ENCODE results near the gene LBX1.

Gene LBX1

DNA sequence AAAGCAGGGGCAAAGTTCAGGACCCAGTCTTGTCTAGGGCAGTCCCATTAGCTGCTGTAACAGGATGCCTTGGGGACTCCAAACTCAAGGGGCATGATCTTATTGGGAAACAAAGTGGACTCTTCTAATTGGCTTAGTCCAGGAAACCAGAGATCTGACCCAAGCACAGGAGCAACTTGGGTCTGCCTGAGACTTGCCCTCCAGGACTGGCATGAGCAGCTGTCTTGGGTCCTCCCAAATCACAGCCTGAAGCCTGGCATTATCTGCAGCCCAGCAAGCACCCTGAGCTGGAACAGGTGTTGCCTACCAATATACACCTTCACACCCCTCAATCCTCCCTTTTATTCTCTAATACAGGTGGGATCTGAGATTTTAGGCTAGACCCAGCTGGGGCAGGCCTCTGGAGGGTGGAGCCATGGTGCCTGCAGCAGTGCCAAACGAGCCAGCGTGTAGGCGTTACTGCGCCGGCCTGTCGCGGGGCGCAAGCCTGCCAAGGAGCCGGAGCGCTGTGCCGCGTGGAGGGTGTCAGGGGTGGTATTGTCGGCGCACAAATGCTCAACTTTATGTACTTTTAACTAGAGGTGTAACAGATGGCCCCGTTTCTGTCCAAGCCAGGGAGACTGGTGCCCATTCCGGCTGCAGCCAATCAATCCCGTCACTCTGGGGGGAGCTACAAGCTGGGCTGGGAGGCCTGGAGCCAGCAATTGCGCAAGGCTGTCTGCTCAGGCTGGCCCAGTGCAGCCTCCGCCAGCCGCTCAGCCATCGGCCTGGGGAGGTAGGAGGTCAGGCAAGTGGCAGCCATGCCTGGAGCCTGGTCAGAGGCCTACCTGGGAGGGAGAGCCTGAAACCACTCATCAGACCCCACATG is 12.8 kb upstream of the LBX1 start:
- no peak for DNase-seq (ENCODE audit: low read depth)

- DNase-seq (ENCODE audit: low read depth) = no peak
These were observed 9.5 kb upstream of the LBX1 start for GRCh38 chr10:101238732-101239105.

GRCh38 chr10:101237982-101238731 is 8.9 kb upstream of the LBX1 start:
- no peak for DNase-seq (ENCODE audit: low read depth)

- no peak for DNase-seq (ENCODE audit: low read depth)
These were observed 8.1 kb upstream of the LBX1 start for GRCh38 chr10:101237081-101237981.

DNA sequence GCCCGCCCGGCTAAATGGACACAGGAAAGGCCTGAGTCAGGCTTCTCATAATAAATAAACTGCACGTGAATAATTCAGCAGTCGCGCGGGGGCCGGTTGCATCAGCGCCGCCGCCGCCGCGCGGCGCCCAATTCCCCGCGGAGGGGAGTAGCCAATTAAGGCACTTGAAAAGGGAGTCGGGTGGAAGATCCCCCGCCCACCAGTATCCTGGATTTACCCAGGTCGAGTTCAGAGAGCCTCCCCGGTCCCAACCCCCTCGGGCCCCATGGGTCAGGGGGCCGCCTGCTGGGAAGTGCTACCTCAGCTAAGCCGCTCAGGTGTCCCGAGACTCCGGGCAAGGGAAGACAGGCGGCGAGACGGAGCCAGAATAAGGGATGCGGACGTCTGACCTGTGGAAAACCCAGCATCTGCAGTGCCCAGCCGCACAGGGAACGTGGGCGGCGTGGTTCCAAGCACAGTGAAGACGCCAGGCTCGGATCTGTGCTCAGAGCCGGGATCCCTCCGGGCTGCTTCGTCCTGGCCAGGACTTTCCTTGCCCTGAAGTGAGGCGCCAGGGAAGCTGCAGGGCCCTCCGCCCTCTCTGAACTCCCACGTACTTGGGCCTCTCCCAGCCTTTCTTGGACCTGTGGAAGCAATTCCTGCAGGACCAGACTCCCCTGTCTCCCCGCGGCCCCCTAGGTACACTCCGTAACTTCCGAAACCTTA is 7.3 kb upstream of the LBX1 start:
- DNase-seq (ENCODE audit: low read depth) = no peak

DNA sequence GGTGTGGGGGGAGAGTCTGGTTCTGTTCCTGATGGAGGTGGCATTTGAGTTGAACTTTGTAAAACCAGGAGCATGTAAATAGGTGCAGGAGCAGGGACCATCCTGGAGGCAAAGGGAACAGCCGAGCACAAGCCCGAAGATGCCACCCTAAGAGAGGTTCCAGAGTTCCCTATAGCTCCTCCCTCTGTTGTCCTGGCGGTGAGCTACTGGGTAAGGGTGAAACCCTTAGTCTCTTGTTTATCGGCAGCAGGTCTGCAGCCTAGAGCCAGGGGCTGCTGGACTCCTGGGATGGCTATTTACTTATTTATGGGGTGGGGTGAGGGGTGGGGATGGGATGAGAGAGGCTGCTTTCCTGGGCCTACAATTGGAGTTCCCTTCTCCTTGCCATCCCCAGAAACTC is 6.5 kb upstream of the LBX1 start:
- no peak for DNase-seq (ENCODE audit: low read depth)

- no peak for DNase-seq (ENCODE audit: low read depth)
These were observed 5.1 kb upstream of the LBX1 start for GRCh38 chr10:101234333-101234732.

DNA sequence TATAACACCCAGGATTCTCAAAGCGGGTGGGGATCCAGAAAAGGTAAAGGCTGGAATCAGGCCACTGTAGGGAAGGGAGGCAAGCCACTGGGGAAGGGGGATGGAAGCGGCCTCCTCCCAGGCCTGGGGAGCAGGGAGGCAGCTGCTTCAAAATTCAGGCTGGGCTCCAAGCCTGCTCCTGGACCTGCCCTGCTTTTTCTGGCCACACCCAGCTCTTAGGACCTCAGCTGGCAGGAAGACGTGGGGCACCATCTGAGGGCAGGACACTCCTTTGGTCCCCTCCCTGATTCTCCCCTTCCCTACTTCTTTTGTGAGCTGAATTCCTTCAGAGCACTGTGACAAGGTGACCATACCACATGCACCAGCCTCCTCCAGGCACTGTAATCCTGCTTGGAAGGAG is 4.6 kb upstream of the LBX1 start:
- no peak for DNase-seq (ENCODE audit: low read depth)

- no peak for DNase-seq (ENCODE audit: low read depth)
These were observed 4.2 kb upstream of the LBX1 start for GRCh38 chr10:101233443-101233842.

DNA sequence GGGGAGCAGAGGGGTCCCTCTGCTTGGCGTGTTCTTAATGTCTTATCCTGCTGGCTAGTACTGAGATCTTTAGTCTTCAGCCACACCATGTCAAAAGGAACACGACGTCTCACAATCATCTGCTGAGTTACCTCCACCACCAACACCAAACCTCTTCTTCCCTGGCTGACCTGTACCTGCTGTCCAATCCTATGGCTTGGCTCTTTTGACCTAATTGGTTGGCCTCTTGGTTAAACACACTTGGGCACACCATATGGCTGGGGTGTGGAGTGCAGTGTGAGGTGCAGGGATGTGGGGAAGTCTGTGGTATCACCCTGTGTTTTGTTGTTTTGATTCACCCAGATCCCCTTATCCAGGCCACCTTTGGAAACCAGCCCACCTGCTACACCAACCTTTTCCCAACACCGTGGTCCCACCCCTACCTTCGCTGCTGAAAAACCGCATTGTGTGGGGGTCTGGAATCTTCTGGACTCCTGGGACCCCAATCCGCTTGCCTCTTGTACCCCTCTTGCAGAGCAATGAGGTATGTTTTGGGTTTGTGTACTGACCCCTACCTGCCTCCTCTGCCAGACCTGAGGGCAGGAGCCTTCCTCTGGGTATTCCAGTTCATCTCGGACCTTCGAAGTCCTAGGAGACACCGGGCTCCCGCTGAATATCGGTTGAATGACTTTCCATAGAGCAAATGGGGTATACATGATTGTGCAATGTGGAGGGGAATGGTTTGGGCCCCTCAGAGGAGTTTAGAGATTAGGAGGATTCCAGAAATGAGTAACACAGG is 2.8 kb upstream of the LBX1 start:
- no peak for DNase-seq (ENCODE audit: low read depth)

- no peak for DNase-seq (ENCODE audit: low read depth)
These were observed 1.8 kb upstream of the LBX1 start for GRCh38 chr10:101231092-101231491.

GRCh38 chr10:101230183-101230917 is 1.1 kb upstream of the LBX1 start:
- DNase-seq (ENCODE audit: low read depth) = no peak

DNA sequence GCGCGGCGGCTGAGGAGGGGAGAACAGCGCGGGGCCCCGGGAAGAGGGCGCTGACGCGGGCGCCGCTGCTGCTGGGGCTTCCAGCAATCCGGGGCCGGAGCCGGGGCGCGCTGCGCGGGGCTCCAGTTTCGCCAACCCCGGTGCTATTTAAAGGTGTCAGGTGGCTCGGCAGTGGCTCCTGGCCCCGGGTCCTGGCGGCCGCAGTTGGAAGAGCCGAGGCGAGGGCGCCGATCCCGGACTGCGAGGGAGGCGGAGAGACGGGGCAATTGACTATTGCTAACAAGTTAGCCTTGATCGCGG is 347 bp downstream of the LBX1 start:
- no peak for DNase-seq (ENCODE audit: low read depth)

DNA sequence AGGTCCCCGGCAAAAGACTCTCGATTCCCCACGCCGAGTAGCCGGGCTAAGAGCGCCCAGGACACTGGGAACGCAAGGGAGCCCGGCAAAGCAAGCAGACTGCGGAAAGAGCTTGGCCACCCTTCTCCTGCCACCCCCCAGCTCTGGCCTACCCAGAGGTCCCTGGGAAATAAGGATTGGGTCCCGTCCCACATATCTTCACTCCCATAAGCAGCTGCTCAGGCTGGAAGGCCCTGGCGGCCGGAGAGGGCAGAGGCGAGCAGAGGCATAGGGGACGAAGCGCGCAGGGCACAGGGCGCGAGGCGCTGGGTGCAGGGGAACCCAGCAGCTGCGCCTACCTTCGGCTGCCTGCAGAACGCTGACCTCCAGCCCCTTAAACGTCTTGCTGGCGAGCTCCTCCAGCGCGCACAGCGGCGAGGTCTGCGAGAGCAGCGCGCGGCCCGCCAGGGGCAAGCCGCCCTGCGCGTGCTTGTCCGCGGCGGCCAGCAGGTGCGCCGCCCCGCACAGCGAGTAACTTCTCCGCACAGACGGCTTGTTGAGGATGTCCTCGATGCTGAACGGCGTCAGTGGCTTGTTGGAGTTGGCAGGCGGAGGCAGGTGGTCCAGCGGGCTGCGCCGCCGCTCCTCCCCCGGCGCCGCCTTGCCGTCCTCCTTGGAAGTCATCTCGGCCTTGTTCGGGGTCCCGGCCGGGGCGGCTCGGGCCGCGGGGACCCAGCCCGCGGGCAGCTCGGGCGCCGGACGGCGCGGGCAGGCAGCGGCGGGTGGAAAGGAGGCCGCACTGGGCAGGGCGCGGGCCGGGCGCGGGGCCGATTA is 904 bp downstream of the LBX1 start:
- no peak for DNase-seq (ENCODE audit: low read depth)

DNA sequence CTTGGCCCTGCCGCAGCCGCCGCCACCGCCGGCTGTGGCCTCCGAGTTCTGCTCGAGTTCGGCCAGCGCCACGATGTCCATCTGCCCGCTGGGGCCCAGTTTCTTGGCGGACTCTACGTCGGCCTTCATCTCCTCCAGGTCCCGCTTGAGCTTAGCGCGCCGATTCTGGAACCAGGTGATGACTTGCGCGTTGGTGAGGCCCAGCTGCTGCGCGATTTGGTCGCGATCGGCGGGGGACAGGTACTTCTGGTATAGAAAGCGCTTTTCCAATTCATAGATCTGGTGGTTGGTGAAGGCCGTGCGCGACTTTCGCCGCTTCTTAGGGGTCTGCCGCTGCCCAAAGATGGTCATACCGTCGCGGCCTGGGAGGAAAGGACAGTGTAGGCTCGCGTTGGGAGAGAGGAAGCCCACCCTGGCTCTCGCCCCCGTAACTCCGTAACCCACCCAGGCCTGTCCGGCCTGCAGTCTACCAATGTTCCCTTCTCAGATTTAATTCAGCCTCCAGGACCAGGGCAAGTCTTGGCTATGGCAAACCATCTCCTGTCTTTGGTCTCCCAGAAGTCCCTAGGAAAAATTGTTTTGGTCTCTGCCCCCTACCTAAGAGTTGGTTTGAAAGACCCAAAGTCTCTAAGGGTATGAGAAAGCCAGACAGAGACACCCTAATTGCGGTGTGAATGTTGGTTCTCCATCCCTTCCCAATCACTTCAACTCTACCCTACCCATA is 1.7 kb downstream of the LBX1 start:
- DNase-seq (ENCODE audit: low read depth) = no peak

GRCh38 chr10:101226491-101227428 is 2.5 kb downstream of the LBX1 start:
- no peak for DNase-seq (ENCODE audit: low read depth)

GRCh38 chr10:101225846-101226421 is 3.3 kb downstream of the LBX1 start:
- no peak for DNase-seq (ENCODE audit: low read depth)

Measured in fibroblast of gingiva (primary cell).